Ishikawa (cell line): ENCODE results near the gene ARAP1.
A peak's percentile ranks its signal among the peaks of the same experiment; 100 is the strongest.

ENCODE experiments used
- CEBPB ChIP-seq: IDR thresholded peaks from 2 replicates; pipeline ENCODE4 v1.6.1; 2012
- CREB1 ChIP-seq: IDR thresholded peaks from 2 replicates; pipeline ENCODE4 v1.6.1; 2012; ENCODE audit warnings: low read depth
- EGR1 ChIP-seq: IDR thresholded peaks from 2 replicates; pipeline ENCODE4 v1.6.1; 2012
- EP300 ChIP-seq: IDR thresholded peaks from 2 replicates; pipeline ENCODE4 v1.6.1; 2012; ENCODE audit warnings: borderline replicate concordance
- FOXM1 ChIP-seq: IDR thresholded peaks from 2 replicates; pipeline ENCODE4 v1.6.1; 2012; ENCODE audit warnings: low read depth, borderline replicate concordance
- MAX ChIP-seq: IDR thresholded peaks from 2 replicates; pipeline ENCODE4 v1.6.1; 2012
- NFIC ChIP-seq: IDR thresholded peaks from 2 replicates; pipeline ENCODE4 v1.6.1; 2012
- RAD21 ChIP-seq: IDR thresholded peaks from 2 replicates; pipeline ENCODE4 v1.6.1; 2012; ENCODE audit warnings: low read depth
- REST ChIP-seq: IDR thresholded peaks from 2 replicates; pipeline ENCODE4 v1.6.1; 2012; ENCODE audit warnings: low read depth, mild to moderate bottlenecking
- TAF1 ChIP-seq: IDR thresholded peaks from 2 replicates; pipeline ENCODE4 v1.6.1; 2012; ENCODE audit warnings: low read depth, mild to moderate bottlenecking
- TCF12 ChIP-seq: IDR thresholded peaks from 2 replicates; pipeline ENCODE4 v1.6.1; 2012; ENCODE audit warnings: low read depth
- TEAD4 ChIP-seq: IDR thresholded peaks from 2 replicates; pipeline ENCODE4 v1.6.1; 2012
- USF1 ChIP-seq: IDR thresholded peaks from 2 replicates; pipeline ENCODE4 v1.6.1; 2012
- YY1 ChIP-seq: IDR thresholded peaks from 2 replicates; pipeline ENCODE4 v1.6.1; 2012; ENCODE audit warnings: low read depth
- ZBTB7A ChIP-seq: IDR thresholded peaks from 2 replicates; pipeline ENCODE4 v1.6.1; 2012; ENCODE audit warnings: low read depth

The ARAP1 gene

GRCh38 chr11:72723508-72723907 is 28.7 kb downstream of the ARAP1 start:
- TF ChIP-seq ZBTB7A, result no peak
- no peak for TF ChIP-seq TCF12
- no peak for TF ChIP-seq RAD21
- TF ChIP-seq TEAD4, result no peak
- no peak for TF ChIP-seq USF1
- TF ChIP-seq EGR1, result no peak
- TF ChIP-seq TAF1, result no peak

GRCh38 chr11:72722050-72722748 is 30.0 kb downstream of the ARAP1 start:
- TF ChIP-seq FOXM1 (no peak), MAX (no peak), CREB1 (peak; percentile 96), TCF12 (no peak), ZBTB7A (no peak)

GRCh38 chr11:72721689-72722049 is 30.5 kb downstream of the ARAP1 start:
- TF ChIP-seq CREB1 (no peak), CEBPB (no peak), USF1 (no peak), MAX (no peak), ZBTB7A (no peak), EP300 (no peak), REST (no peak), TCF12 (no peak), YY1 (no peak), TAF1 (no peak; the same call in 1 of the 2 replicates), FOXM1 (no peak), TEAD4 (no peak), RAD21 (no peak)

GRCh38 chr11:72721276-72721675 is 30.9 kb downstream of the ARAP1 start:
- TF ChIP-seq RAD21, result no peak
- TF ChIP-seq USF1, result no peak
- no peak for TF ChIP-seq YY1
- TF ChIP-seq FOXM1, result no peak
- TF ChIP-seq TCF12, result no peak

GRCh38 chr11:72720784-72721183 is 31.4 kb downstream of the ARAP1 start:
- TF ChIP-seq REST (no peak), NFIC (no peak), MAX (no peak), YY1 (no peak), TCF12 (no peak), FOXM1 (no peak), ZBTB7A (no peak), TEAD4 (no peak), EP300 (no peak), TAF1 (no peak), CREB1 (no peak)

GRCh38 chr11:72720047-72720446 is 32.2 kb downstream of the ARAP1 start:
- TF ChIP-seq TEAD4 (no peak), EGR1 (no peak), EP300 (no peak), REST (no peak), NFIC (no peak), MAX (no peak), RAD21 (no peak), TAF1 (no peak), TCF12 (no peak), YY1 (no peak), ZBTB7A (no peak), USF1 (no peak), CREB1 (no peak), FOXM1 (no peak)
